SU-DHL-6 (cell line): Measurements from ENCODE around the gene EPB41.

ENCODE experiments used
- EZH2phosphoT487 ChIP-seq: fragments of 200-600 bp; sonication (generic), shearing (Covaris generic); conservative IDR thresholded peaks from 2 replicates; pipeline ENCODE4 v1.6.1; 2018; ENCODE audit warnings: mild to moderate bottlenecking, antibody characterized with exemption, low read length, moderate library complexity, mixed read lengths
- TF ChIP-seq, protein P1 (sequence below): fragments of 200-600 bp; sonication (generic); IDR thresholded peaks from one replicate; pipeline ENCODE4 v1.5.1; 2017; ENCODE audit warnings: antibody characterized with exemption, mild to moderate bottlenecking, low read length, moderate library complexity; ENCODE audit not compliant: insufficient read depth, poor library complexity, severe bottlenecking

DNA sequence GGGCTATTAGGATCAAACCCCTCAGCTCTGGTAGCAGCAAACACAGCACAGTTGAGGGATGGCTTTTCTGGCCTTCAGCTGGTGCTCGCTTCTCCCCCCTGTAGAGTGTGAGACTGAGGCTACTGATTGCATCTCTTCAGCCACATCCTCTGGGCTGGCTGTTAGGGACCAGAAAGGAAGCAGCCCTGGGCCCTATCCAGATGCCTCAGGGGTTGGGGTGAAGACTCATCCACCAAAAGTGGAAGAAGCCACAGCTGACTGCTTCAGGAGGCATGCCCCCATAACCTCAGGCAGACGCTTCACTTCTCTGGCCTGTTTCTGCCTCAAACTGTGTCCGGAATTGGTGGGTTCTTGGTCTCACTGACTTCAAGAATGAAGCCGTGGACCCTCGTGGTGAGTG is 215.5 kb downstream of the EPB41 start:
- TF ChIP-seq, protein P1, sequence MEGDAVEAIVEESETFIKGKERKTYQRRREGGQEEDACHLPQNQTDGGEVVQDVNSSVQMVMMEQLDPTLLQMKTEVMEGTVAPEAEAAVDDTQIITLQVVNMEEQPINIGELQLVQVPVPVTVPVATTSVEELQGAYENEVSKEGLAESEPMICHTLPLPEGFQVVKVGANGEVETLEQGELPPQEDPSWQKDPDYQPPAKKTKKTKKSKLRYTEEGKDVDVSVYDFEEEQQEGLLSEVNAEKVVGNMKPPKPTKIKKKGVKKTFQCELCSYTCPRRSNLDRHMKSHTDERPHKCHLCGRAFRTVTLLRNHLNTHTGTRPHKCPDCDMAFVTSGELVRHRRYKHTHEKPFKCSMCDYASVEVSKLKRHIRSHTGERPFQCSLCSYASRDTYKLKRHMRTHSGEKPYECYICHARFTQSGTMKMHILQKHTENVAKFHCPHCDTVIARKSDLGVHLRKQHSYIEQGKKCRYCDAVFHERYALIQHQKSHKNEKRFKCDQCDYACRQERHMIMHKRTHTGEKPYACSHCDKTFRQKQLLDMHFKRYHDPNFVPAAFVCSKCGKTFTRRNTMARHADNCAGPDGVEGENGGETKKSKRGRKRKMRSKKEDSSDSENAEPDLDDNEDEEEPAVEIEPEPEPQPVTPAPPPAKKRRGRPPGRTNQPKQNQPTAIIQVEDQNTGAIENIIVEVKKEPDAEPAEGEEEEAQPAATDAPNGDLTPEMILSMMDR = no peak
- TF ChIP-seq EZH2phosphoT487 = no peak
